ENCODE results near the gene PSMG4. TPM values are rescaled to one million over a fixed set of nuclear protein-coding genes. Genes with fewer than 3 reads are reported as not detected.

The PSMG4 gene
- total RNA-seq, 2 donors from 2014 or later = 10.0 to 21.6 TPM

DNA sequence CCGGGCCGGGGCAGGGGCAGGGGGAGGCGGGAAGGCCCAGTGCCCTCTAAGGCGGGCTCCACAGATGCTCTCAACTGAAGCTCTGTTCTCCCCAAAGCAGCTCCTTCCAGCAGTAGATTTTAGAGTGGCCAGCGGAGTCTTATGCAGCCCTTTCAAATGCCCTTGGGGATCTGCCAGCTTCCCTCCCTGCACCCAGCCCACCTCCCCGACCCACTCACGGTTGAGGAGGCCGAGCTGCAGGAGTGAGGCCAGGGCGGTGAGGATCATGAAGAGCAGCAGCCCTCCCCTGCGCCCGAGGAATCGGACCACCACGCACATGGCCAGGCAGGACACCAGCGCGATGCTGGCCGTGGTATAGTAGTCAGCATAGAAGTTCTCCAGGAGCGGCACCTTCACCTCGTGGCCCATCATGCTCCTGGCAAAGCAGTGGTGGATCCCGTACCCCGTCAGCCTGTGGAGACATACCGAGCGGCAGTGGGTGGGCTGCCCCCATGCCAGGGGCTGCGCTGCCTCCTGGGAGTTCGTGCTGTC, 28.0 kb downstream of the PSMG4 start:
- Histone ChIP-seq H3K4me1 (no peaks in the 10 kb centered on the region), H3K9ac (ENCODE audit: low read depth in 2 of 2, low read length in 2 of 2) (no peak overlapping the region), H3K36me3 (no peaks in the 10 kb centered on the region), H3K27me3 (no peaks in the 10 kb centered on the region), H3K9me3 (no peaks in the 10 kb centered on the region), H3K4me3 (no peak overlapping the region), H3K27ac (no peak overlapping the region)
- TF ChIP-seq, protein P1, sequence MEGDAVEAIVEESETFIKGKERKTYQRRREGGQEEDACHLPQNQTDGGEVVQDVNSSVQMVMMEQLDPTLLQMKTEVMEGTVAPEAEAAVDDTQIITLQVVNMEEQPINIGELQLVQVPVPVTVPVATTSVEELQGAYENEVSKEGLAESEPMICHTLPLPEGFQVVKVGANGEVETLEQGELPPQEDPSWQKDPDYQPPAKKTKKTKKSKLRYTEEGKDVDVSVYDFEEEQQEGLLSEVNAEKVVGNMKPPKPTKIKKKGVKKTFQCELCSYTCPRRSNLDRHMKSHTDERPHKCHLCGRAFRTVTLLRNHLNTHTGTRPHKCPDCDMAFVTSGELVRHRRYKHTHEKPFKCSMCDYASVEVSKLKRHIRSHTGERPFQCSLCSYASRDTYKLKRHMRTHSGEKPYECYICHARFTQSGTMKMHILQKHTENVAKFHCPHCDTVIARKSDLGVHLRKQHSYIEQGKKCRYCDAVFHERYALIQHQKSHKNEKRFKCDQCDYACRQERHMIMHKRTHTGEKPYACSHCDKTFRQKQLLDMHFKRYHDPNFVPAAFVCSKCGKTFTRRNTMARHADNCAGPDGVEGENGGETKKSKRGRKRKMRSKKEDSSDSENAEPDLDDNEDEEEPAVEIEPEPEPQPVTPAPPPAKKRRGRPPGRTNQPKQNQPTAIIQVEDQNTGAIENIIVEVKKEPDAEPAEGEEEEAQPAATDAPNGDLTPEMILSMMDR (IDR thresholded peaks at IDR 0.05) = no peak
- DNase-seq = no peak
- intact Hi-C loops (cut with DNase I) = no loop called here

- Histone ChIP-seq H3K4me3 (no peak overlapping the region), H3K36me3 (no peaks in the 10 kb centered on the region), H3K9me3 (no peaks in the 10 kb centered on the region), H3K4me1 (no peaks in the 10 kb centered on the region), H3K9ac (ENCODE audit: low read depth in 2 of 2, low read length in 2 of 2) (no peak overlapping the region), H3K27me3 (no peaks in the 10 kb centered on the region), H3K27ac (no peak overlapping the region)
- no peak for DNase-seq
- intact Hi-C loops (cut with DNase I) = no loop called here
- TF ChIP-seq, protein P1 (IDR thresholded peaks at IDR 0.05) = no peak
Observed at GRCh38 chr6:3287308-3287707, 28.6 kb downstream of the PSMG4 start.

DNA sequence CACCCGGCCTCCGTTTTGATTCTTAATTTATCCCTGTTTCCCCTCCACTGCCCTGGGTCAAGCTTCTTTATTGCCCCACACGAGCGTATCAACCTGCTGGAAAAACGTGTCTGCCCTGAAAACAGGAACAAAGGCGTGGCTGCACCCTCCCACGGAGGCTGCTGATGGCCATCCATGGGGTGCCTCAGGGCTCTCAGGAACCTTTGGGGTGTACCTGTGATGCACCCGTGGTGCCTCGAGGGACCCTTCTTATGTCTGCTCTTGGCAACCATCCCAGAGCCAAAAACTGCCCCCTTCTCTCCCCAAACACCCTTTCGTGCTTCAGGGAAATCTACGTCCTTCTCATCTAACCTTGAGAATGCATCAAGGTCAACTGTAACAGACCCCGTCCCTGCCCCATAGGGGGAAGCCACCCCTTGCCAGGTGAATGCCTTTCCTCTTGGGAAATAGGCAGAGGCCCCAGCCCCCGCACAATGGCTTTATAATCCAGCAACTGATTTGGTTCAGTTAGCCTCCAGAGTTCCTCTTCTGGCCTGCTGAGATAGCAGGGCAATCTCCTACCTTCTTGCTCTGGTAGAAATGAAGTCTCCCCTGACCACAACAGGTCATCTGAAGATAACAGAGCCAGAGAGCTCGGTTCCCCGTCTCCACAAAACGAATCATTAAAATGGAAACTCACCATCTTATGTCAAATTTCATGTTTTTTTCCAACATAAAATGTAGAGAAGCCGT, 29.4 kb downstream of the PSMG4 start:
- Histone ChIP-seq H3K9me3 (no peaks in the 10 kb centered on the region), H3K4me3 (no peak overlapping the region), H3K9ac (ENCODE audit: low read depth in 2 of 2, low read length in 2 of 2) (no peak overlapping the region), H3K4me1 (no peaks in the 10 kb centered on the region), H3K27ac (no peak overlapping the region), H3K36me3 (no peaks in the 10 kb centered on the region), H3K27me3 (no peaks in the 10 kb centered on the region)
- intact Hi-C loops (cut with DNase I) = no loop called here
- DNase-seq = no peak
- TF ChIP-seq, protein P1 (IDR thresholded peaks at IDR 0.05) = no peak

DNA sequence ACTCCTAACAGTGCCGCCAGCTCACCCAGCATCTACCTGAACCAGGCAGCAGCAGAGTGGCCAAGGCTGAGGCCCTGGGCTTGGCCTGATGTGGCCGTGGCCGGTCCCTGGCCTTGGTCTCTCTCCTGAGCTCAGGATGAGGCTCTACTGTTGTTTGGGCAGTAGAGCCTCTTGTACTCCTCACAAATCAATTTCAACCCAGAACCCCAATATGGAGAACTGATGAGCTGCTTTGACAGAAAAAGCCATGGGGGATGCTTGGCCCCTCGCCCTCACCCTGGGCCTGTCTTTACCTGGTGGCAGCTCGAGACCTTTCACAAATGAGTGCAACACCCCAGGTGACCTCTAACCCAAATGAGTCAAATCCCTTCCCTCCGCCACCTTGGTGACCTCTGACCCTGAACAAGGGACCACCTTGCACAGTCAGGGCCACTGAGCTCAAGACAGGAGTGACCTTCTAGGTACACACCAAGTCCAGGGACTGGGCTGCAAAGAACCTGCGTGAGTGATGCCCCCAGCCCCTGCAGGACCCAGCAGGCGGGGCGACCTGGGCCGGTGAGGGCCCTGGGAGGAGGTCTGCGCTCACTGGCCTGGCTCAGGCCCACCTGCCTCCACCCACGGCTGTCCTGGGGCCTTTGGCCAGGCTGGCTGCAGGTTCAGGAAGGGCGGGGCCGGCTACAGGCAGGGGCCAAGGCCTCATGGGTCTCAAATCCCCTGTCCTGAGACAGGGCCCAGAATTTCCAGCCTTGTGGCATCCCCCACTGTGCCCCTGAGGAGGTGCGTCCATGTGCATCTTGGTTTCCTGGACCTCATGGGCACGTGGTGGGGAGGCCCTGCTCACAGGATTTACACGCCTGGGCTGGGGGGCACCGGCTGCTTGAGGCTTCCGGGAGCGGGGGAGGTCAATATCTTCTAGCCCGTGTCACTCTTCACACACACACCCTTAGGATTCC, 30.2 kb downstream of the PSMG4 start:
- no peaks in the 10 kb centered on the region for H3K36me3 ChIP-seq
- H3K27me3 ChIP-seq = no peaks in the 10 kb centered on the region
- H3K9ac ChIP-seq (ENCODE audit: low read depth in 2 of 2, low read length in 2 of 2) = no peak overlapping the region
- no peak for DNase-seq
- no peak overlapping the region for H3K4me3 ChIP-seq
- no peak overlapping the region for H3K27ac ChIP-seq
- intact Hi-C loops (cut with DNase I) = no loop called here
- H3K4me1 ChIP-seq = no peaks in the 10 kb centered on the region
- TF ChIP-seq, protein P1 (IDR thresholded peaks at IDR 0.05) = no peak
- H3K9me3 ChIP-seq = no peaks in the 10 kb centered on the region

DNA sequence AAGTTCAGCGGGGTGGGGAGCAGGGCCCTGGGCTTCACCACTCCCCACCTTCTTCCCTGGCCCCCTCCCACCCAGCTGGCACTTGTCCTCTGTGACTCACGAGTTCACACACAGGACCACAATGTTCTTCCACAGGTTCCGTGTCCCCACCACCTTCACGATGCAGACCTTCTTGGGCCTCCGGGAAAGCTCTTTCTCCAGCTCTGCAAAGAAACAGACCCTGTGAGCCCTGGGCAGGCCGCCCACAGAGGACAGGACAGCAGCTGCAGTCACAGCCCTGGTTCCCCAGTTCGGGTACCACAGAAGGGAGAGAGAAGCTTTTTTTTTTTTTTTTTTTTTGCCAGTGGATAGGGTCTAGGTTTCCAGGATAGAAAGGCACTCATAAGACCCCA, 30.9 kb downstream of the PSMG4 start:
- no peak overlapping the region for H3K9ac ChIP-seq (ENCODE audit: low read depth in 2 of 2, low read length in 2 of 2)
- TF ChIP-seq, protein P1 (IDR thresholded peaks at IDR 0.05) = no peak
- DNase-seq = no peak
- H3K4me1 ChIP-seq = no peaks in the 10 kb centered on the region
- H3K27me3 ChIP-seq = no peaks in the 10 kb centered on the region
- intact Hi-C loops (cut with DNase I) = no loop called here
- no peaks in the 10 kb centered on the region for H3K9me3 ChIP-seq
- H3K27ac ChIP-seq = no peak overlapping the region
- H3K4me3 ChIP-seq = no peak overlapping the region
- no peaks in the 10 kb centered on the region for H3K36me3 ChIP-seq
